ENCODE results near the gene MAFG. TPM values are rescaled to one million over a fixed set of nuclear protein-coding genes. Genes with fewer than 3 reads are reported as not detected.

Gene MAFG
- total and polyA plus RNA-seq, 9 of the 15 experiments (the other 6 are each of a cell fraction or from before 2014, with no cell fraction given), result 1.1 to 58.1 (median 24.9) TPM

- intact Hi-C loops (cut with micrococcal nuclease) (no loop called here), in situ Hi-C loops (cut with MboI) (no loop called here)
- Histone ChIP-seq H3K4me1 (replicated peaks in 1 of 2; ENCODE audit: control insufficient read depth in 2 of 2, insufficient read depth in 2 of 2, low read length in 2 of 2) (peaks cover 20 to 98% of the 10 kb centered on the region in 2 experiments), H3K4me2 (ENCODE audit: insufficient read depth, low read length) (no peak overlapping the region), H3K27me3 (ENCODE audit: control insufficient read depth in 2 of 2, insufficient read depth in 2 of 2, low read length in 2 of 2) (no peaks in the 10 kb centered on the region), H3K4me3 (no peak overlapping the region), H3K27ac (ENCODE audit: extremely low read depth, low read depth, low read length) (no peak overlapping the region), H3K9me3 (replicated peaks; ENCODE audit: control insufficient read depth, insufficient read depth, low read depth, low read length) (no peaks in the 10 kb centered on the region), H3K36me3 (ENCODE audit: control insufficient read depth, insufficient read depth, low read length) (peaks cover 67% of the 10 kb centered on the region; the same call in 2 of the 3 replicates), H3K9ac (ENCODE audit: insufficient read depth in 1 of 2, low read depth in 2 of 2, low read length in 2 of 2) (peak overlapping the region in 1 of 2 experiments; percentile 43; a peak in 1 of 4 replicates), H3K9me1 (ENCODE audit: control insufficient read depth, insufficient read depth, low read length) (peaks cover 3% of the 10 kb centered on the region), H4K20me1 (replicated peaks; ENCODE audit: control insufficient read depth, insufficient read depth, low read length) (no peaks in the 10 kb centered on the region; the same call in 1 of the 2 replicates), H2AFZ (ENCODE audit: low read depth, low read length) (no peak overlapping the region), H3K79me2 (ENCODE audit: control insufficient read depth, insufficient read depth, low read length) (peaks cover 21% of the 10 kb centered on the region)
- no TSS peak for BruUV-seq (replicated peaks)
- DNase-seq (ENCODE audit: extremely low read depth in 1 of 4, low spot score in 3 of 4), result no peak
- ChIA-PET CTCF (ENCODE audit: low intra/inter-chr PET ratio) (no interaction called here), POLR2A (interaction anchor here (0.5 to 1.3 kb wide), 2 partner anchors 13 to 37 kb away, joined by 3 read pairs; no protein-coding TSS in a partner anchor)
- TF ChIP-seq JUND (IDR thresholded peaks at IDR 0.05; ENCODE audit: borderline replicate concordance, low read depth, low read length) (no peak), JUND (tag; IDR thresholded peaks at IDR 0.05; ENCODE audit: borderline replicate concordance, low read depth, low read length) (no peak), RBFOX2 (IDR thresholded peaks at IDR 0.05; ENCODE audit: low read depth, low read length) (peak; percentile 20; the same call in 1 of the 2 replicates)
- ATAC-seq, result no peak
- no peak for FAIRE-seq
- WGBS (ENCODE audit: insufficient coverage, low coverage, missing lambda C conversion rate), result 93% methylated on average over 10 of the region's 10 CpGs
Observed at GRCh38 chr17:81905993-81906392, 21.5 kb downstream of the MAFG start.

GRCh38 chr17:81905424-81905875, 22.1 kb downstream of the MAFG start:
- Histone ChIP-seq H3K4me1 (replicated peaks in 1 of 2; ENCODE audit: control insufficient read depth in 2 of 2, insufficient read depth in 2 of 2, low read length in 2 of 2) (peaks cover 20 to 95% of the 10 kb centered on the region in 2 experiments), H3K9me3 (replicated peaks; ENCODE audit: control insufficient read depth, insufficient read depth, low read depth, low read length) (no peaks in the 10 kb centered on the region), H3K27ac (ENCODE audit: extremely low read depth, low read depth, low read length) (no peak overlapping the region), H3K36me3 (ENCODE audit: control insufficient read depth, insufficient read depth, low read length) (peaks cover 69% of the 10 kb centered on the region; the same call in 2 of the 3 replicates), H4K20me1 (replicated peaks; ENCODE audit: control insufficient read depth, insufficient read depth, low read length) (no peaks in the 10 kb centered on the region; the same call in 1 of the 2 replicates), H3K79me2 (ENCODE audit: control insufficient read depth, insufficient read depth, low read length) (peaks cover 15% of the 10 kb centered on the region), H3K4me3 (no peak overlapping the region), H2AFZ (ENCODE audit: low read depth, low read length) (no peak overlapping the region), H3K4me2 (ENCODE audit: insufficient read depth, low read length) (no peak overlapping the region), H3K9ac (ENCODE audit: insufficient read depth in 1 of 2, low read depth in 2 of 2, low read length in 2 of 2) (no peak overlapping the region), H3K9me1 (ENCODE audit: control insufficient read depth, insufficient read depth, low read length) (peaks cover 3% of the 10 kb centered on the region), H3K27me3 (ENCODE audit: control insufficient read depth in 2 of 2, insufficient read depth in 2 of 2, low read length in 2 of 2) (no peaks in the 10 kb centered on the region)
- DNase-seq (ENCODE audit: extremely low read depth in 1 of 4, low spot score in 3 of 4) (no peak), FAIRE-seq (no peak), ATAC-seq (no peak)
- CTCF ChIA-PET (ENCODE audit: low intra/inter-chr PET ratio), result no interaction called here
- WGBS (ENCODE audit: insufficient coverage, low coverage, missing lambda C conversion rate), result 82% methylated on average over 15 of the region's 16 CpGs
- intact Hi-C loops (cut with micrococcal nuclease) (no loop called here), in situ Hi-C loops (cut with MboI) (no loop called here)
- no TSS peak for BruUV-seq (replicated peaks)
- POLR2A ChIA-PET, result interaction anchor here (0.5 to 0.6 kb wide), 2 partner anchors 13 to 37 kb away, joined by 3 read pairs; no protein-coding TSS in a partner anchor
- TF ChIP-seq ZNF639 (CRISPR knock-in tag; conservative IDR thresholded peaks at IDR 0.05 in 1 of 2, IDR thresholded peaks at IDR 0.05 in 1 of 2) (no peak), RBFOX2 (IDR thresholded peaks at IDR 0.05; ENCODE audit: low read depth, low read length) (peak; percentile 45; the same call in 1 of the 2 replicates), POLR2G (IDR thresholded peaks at IDR 0.05; ENCODE audit: low read depth, low read length) (peak; percentile 51; the same call in 1 of the 2 replicates), ZBTB33 (CRISPR knock-in tag; IDR thresholded peaks at IDR 0.05) (peak; percentile 52), POLR2AphosphoS2 (IDR thresholded peaks at IDR 0.05; ENCODE audit: low read length) (peak; percentile 42; the same call in 1 of the 2 replicates)
